Ovary (tissue), 9 donors: ENCODE results near the gene GSTO1. TPM values are rescaled to one million over a fixed set of nuclear protein-coding genes. Genes with fewer than 3 reads are reported as not detected.

Experiments used
- DNase-seq, 5 donors: peaks; one replicate each; pipeline ENCODE4 v3.0.0-alpha.2; 2019 to 2020
- H3K27ac ChIP-seq, 2 donors: fragments of 200-600 bp; one replicate each; pipeline versions ENCODE4 v1.5.1 to v1.8.0; 2019 to 2022
- H3K27me3 ChIP-seq: fragments of 200-600 bp; one replicate; pipeline ENCODE4 v1.8.0; 2022
- H3K36me3 ChIP-seq: fragments of 200-600 bp; sonication (generic); one replicate; pipeline ENCODE4 v1.5.1; 2019
- H3K4me1 ChIP-seq: one replicate; pipeline ENCODE4 v1.8.1; 2013; ENCODE audit warnings: mild to moderate bottlenecking, moderate library complexity; ENCODE audit not compliant: insufficient read depth
- H3K4me3 ChIP-seq: fragments of 200-600 bp; sonication (generic); one replicate; pipeline ENCODE4 v1.5.1; 2017
- H3K9me3 ChIP-seq, 2 donors: fragments of 200-600 bp in 1 of 2; sonication (generic) in 1 of 2; one replicate each; pipeline versions ENCODE4 v1.5.1 to v1.8.1; 2013 to 2019; ENCODE audit warnings: mild to moderate bottlenecking in 1 of 2, moderate library complexity in 1 of 2
- CTCF ChIP-seq, 3 donors: fragments of 450-650 bp in 2 of 3; fragments of 200-600 bp in 1 of 3; IDR thresholded peaks; one replicate each; pipeline versions ENCODE4 v1.5.1 to v1.8.0; 2016 to 2022; ENCODE audit warnings: antibody characterized with exemption in 3 of 3, mild to moderate bottlenecking in 1 of 3
- EP300 ChIP-seq: sonication (generic); formaldehyde crosslinking; IDR thresholded peaks from one replicate; pipeline ENCODE4 v1.6.1; 2017; ENCODE audit warnings: antibody characterized with exemption
- POLR2A ChIP-seq: fragments of 450-650 bp; IDR thresholded peaks from one replicate; pipeline ENCODE4 v1.6.1; 2017; ENCODE audit warnings: antibody characterized with exemption, mild to moderate bottlenecking, moderate library complexity
- WGBS, 3 donors: extraction: QIAGEN DNeasy Blood & Tissue Kit in 1 of 3; methylation state at CpG; one replicate each; pipeline versions ENCODE4 v1.1.5 to v1.1.7; 2013 to 2017; 5-methylcytosine and 5-hydroxymethylcytosine counted together
- intact Hi-C, 4 donors: fragments of 100-400 bp; cut with DNase I; formaldehyde crosslinking; loops; one replicate each; pipeline versions ENCODE4 v1.11.0 to v1.15.1; 2022 to 2023
- polyA plus RNA-seq, 2 donors: library from polyadenylated mRNA; stranded (reverse); fragments of 200-250 nt in 1 of 2; fragments of 350-450 nt in 1 of 2; fragmentation: Illumina TruSeq in 1 of 2; extraction: RNeasy Lipid Tissue Mini Kit (QIAGEN cat#74804) in 1 of 2; gene quantifications; one replicate each; pipeline ENCODE4 v1.2.3, GENCODE V29; 2013 to 2014
- total RNA-seq, 7 donors: library from RNA; depleted of rRNA in 2 of 7; stranded (reverse); fragments of >200 nt in 2 of 7; fragmentation: NEBNext Ultra II Directional in 3 of 7; extraction: Animal tissue kit (Norgen Biotek cat#: 25700) in 3 of 7; gene quantifications; one replicate each; pipeline versions ENCODE4 v1.1.0 to v1.2.4, GENCODE V29; 2016 to 2023
- donor health status: DM: no; HTN: no; CAD: no; lungs with moderate emphysema.
- donor health status: DM: no; HTN: no; CAD: no.
- donor health status: Bipolar disorder and iron deficiency.
- donor health status: DM: yes; HTN: yes; CAD: no.
- donor health status: DM: no; HTN: no; CAD: no.
- donor health status: DM: yes; HTN: yes; CAD: no.

GSTO1 gene
- total and polyA plus RNA-seq, 9 donors = 58.7 to 125 (median 91.0) TPM

- intact Hi-C loops = loop anchor here in 2 of 4 donors (10.0 kb wide), 2 partner anchors 344 to 504 kb away; no protein-coding TSS in a partner anchor
Measured at GRCh38 chr10:104218751-104219150, 35.9 kb upstream of the GSTO1 start.

GRCh38 chr10:104220522-104220921 is 34.2 kb upstream of the GSTO1 start:
- no peaks in the 10 kb centered on the region for H3K9me3 ChIP-seq
- WGBS, 3 donors = 41 to 71% (median 49%) methylated on average over 2 of the region's 2 CpGs
- H3K27me3 ChIP-seq = no peaks in the 10 kb centered on the region
- no peak for DNase-seq
- H3K36me3 ChIP-seq = no peaks in the 10 kb centered on the region
- no peaks in the 10 kb centered on the region for H3K4me1 ChIP-seq
- no peak overlapping the region for H3K4me3 ChIP-seq
- H3K27ac ChIP-seq = no peak overlapping the region
- no peak for TF ChIP-seq CTCF (IDR thresholded peaks at IDR 0.05)
- TF ChIP-seq POLR2A = no peak
- no peak for TF ChIP-seq EP300
- intact Hi-C loops = no loop called here

More at GRCh38 chr10:104218751-104219150, 35.9 kb upstream of the GSTO1 start:
- WGBS, 3 donors = 60 to 75% (median 73%) methylated on average over 7 of the region's 7 CpGs
- H3K27me3 ChIP-seq = no peaks in the 10 kb centered on the region
- no peak overlapping the region for H3K4me3 ChIP-seq
- H3K9me3 ChIP-seq = no peaks in the 10 kb centered on the region
- no peak overlapping the region for H3K27ac ChIP-seq
- DNase-seq = no peak
- H3K36me3 ChIP-seq = no peaks in the 10 kb centered on the region
- H3K4me1 ChIP-seq = no peaks in the 10 kb centered on the region
- no peak for TF ChIP-seq CTCF (IDR thresholded peaks at IDR 0.05)
- no peak for TF ChIP-seq POLR2A
- no peak for TF ChIP-seq EP300

GRCh38 chr10:104223304-104223703 is 31.4 kb upstream of the GSTO1 start:
- intact Hi-C loops = no loop called here
- TF ChIP-seq POLR2A (no peak), EP300 (no peak), CTCF (IDR thresholded peaks at IDR 0.05) (no peak)
- no peaks in the 10 kb centered on the region for H3K9me3 ChIP-seq
- no peaks in the 10 kb centered on the region for H3K27me3 ChIP-seq
- no peak overlapping the region for H3K4me3 ChIP-seq
- DNase-seq = no peak
- H3K36me3 ChIP-seq = no peaks in the 10 kb centered on the region
- H3K4me1 ChIP-seq = no peaks in the 10 kb centered on the region
- H3K27ac ChIP-seq = no peak overlapping the region

- Histone ChIP-seq H3K4me3 (no peak overlapping the region), H3K36me3 (no peaks in the 10 kb centered on the region), H3K4me1 (peaks cover 1% of the 10 kb centered on the region), H3K27me3 (no peaks in the 10 kb centered on the region), H3K27ac (no peak overlapping the region), H3K9me3 (no peaks in the 10 kb centered on the region)
- DNase-seq = no peak
- intact Hi-C loops = no loop called here
- TF ChIP-seq EP300 (no peak), CTCF (IDR thresholded peaks at IDR 0.05) (no peak), POLR2A (no peak)
- WGBS, 3 donors = 83 to 86% (median 85%) methylated on average over 4 of the region's 4 CpGs
Measured at GRCh38 chr10:104230490-104230889, 24.2 kb upstream of the GSTO1 start.
